Measurements from ENCODE around the gene NEMP2. TPM values are rescaled to one million over a fixed set of nuclear protein-coding genes. Genes with fewer than 3 reads are reported as not detected.

NEMP2 gene
- total RNA-seq, 1 experiment from 2014 or later = 12.0 TPM

GRCh38 chr2:190563646-190564045 is 29.1 kb upstream of the NEMP2 start:
- no peak overlapping the region for H3K4me3 ChIP-seq (ENCODE audit: low read depth in 2 of 2, low read length in 2 of 2)
- DNase-seq (ENCODE audit: low read depth, low spot score) = no peak
- H3K36me3 ChIP-seq (ENCODE audit: control insufficient read depth, insufficient read depth, low read length) = no peaks in the 10 kb centered on the region
- TF ChIP-seq REST (IDR thresholded peaks at IDR 0.05; ENCODE audit: insufficient read depth in 1 of 2, low read depth in 2 of 2, low read length in 1 of 2) (no peak), POLR2AphosphoS5 (IDR thresholded peaks at IDR 0.05; ENCODE audit: low read depth, low read length) (no peak), TCF7L2 (IDR thresholded peaks at IDR 0.05; ENCODE audit: low read depth, low read length) (no peak), SIN3A (IDR thresholded peaks at IDR 0.05; ENCODE audit: borderline replicate concordance, insufficient read depth, low read depth, low read length) (no peak), CTCF (IDR thresholded peaks at IDR 0.05) (no peak)
- ChIA-PET CTCF (no interaction called here), POLR2A (no interaction called here)
- H3K27me3 ChIP-seq (ENCODE audit: control insufficient read depth, insufficient read depth, low read length) = no peaks in the 10 kb centered on the region
- in situ Hi-C loops (cut with HindIII; ENCODE audit: low pct_unique_long_range_greater_than_20kb, low sequenced_read_pairs) (no loop called here), intact Hi-C loops (cut with micrococcal nuclease; ENCODE audit: unreplicated experiment) (no loop called here)
- H3K4me1 ChIP-seq (ENCODE audit: control insufficient read depth, insufficient read depth, low read length) = no peaks in the 10 kb centered on the region
- peaks cover 6% of the 10 kb centered on the region; the same call in 1 of the 2 replicates for H3K9me3 ChIP-seq (ENCODE audit: control insufficient read depth, insufficient read depth, low read depth, low read length)
- no peak for ATAC-seq
- BruUV-seq (replicated peaks) = no TSS peak
- no peak overlapping the region for H3K27ac ChIP-seq (ENCODE audit: low read length)

GRCh38 chr2:190563109-190563508 is 28.6 kb upstream of the NEMP2 start:
- CTCF ChIA-PET = no interaction called here
- DNase-seq (ENCODE audit: low read depth, low spot score) (no peak), ATAC-seq (no peak)
- no TSS peak for BruUV-seq (replicated peaks)
- Histone ChIP-seq H3K4me1 (ENCODE audit: control insufficient read depth, insufficient read depth, low read length) (no peaks in the 10 kb centered on the region), H3K4me3 (ENCODE audit: low read depth in 2 of 2, low read length in 2 of 2) (no peak overlapping the region), H3K27ac (ENCODE audit: low read length) (no peak overlapping the region), H3K9me3 (ENCODE audit: control insufficient read depth, insufficient read depth, low read depth, low read length) (peaks cover 6% of the 10 kb centered on the region; the same call in 1 of the 2 replicates), H3K36me3 (ENCODE audit: control insufficient read depth, insufficient read depth, low read length) (no peaks in the 10 kb centered on the region), H3K27me3 (ENCODE audit: control insufficient read depth, insufficient read depth, low read length) (no peaks in the 10 kb centered on the region)
- POLR2A ChIA-PET = no interaction called here
- in situ Hi-C loops (cut with HindIII; ENCODE audit: low pct_unique_long_range_greater_than_20kb, low sequenced_read_pairs) (no loop called here), intact Hi-C loops (cut with micrococcal nuclease; ENCODE audit: unreplicated experiment) (no loop called here)
- TF ChIP-seq CTCF (IDR thresholded peaks at IDR 0.05) (no peak), TCF7L2 (IDR thresholded peaks at IDR 0.05; ENCODE audit: low read depth, low read length) (no peak), REST (IDR thresholded peaks at IDR 0.05; ENCODE audit: insufficient read depth in 1 of 2, low read depth in 2 of 2, low read length in 1 of 2) (no peak), POLR2AphosphoS5 (IDR thresholded peaks at IDR 0.05; ENCODE audit: low read depth, low read length) (no peak), SIN3A (IDR thresholded peaks at IDR 0.05; ENCODE audit: borderline replicate concordance, insufficient read depth, low read depth, low read length) (no peak)

Data from Panc1 (cell line).